ENCODE measurements around the gene C6orf120. TPM values are rescaled to one million over a fixed set of nuclear protein-coding genes. Genes with fewer than 3 reads are reported as not detected.

C6orf120 gene
- total RNA-seq, 1 experiment from 2014 or later, result 18.6 TPM

DNA sequence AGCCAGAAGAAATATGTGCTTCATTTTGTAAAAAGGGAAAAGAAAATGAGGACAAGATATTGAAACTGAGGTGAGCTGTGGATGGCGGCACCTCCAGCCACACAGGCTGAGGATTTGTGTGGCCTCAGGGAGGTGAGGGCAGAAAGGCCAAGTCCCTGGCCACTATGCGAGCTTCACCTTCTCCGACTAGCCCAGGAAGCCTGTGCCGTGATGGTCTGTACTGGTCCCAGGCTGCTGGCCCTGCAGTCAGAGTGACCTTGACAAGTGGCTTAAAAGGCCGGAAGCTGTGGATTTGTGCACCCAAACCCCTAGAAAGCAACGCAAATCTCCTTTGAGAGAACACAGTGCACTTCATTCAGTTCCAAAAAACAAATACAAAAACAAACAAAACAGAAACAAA is 48.2 kb upstream of the C6orf120 start:
- Histone ChIP-seq H3K4me1 (ENCODE audit: insufficient read depth, low read length) (peaks cover 6% of the 10 kb centered on the region; the same call in 1 of the 2 replicates), H3K27ac (ENCODE audit: low read length) (no peak overlapping the region), H3K9me3 (ENCODE audit: low read length) (no peaks in the 10 kb centered on the region), H3K9me2 (replicated peaks; ENCODE audit: low read length) (no peaks in the 10 kb centered on the region), H3K4me2 (ENCODE audit: low read length) (peak overlapping the region; percentile 86), H3K36me3 (ENCODE audit: low read depth, low read length) (no peaks in the 10 kb centered on the region), H3F3A (ENCODE audit: low read length, unreplicated experiment) (no peaks in the 10 kb centered on the region), H3K27me3 (ENCODE audit: low read length) (no peaks in the 10 kb centered on the region), H3K4me3 (ENCODE audit: low read length) (peak overlapping the region; percentile 79; the same call in 1 of the 2 replicates), H2AFZ (ENCODE audit: low read length) (no peak overlapping the region), H4K20me1 (ENCODE audit: low read length) (no peaks in the 10 kb centered on the region), H3K9ac (ENCODE audit: low read length) (no peak overlapping the region; the same call in 1 of the 2 replicates), H3K79me2 (ENCODE audit: low read length) (no peaks in the 10 kb centered on the region)
- ChIA-PET CTCF (interaction anchor here (1.0 kb wide), 1 partner anchor 142 kb away, joined by 4 read pairs; no protein-coding TSS in a partner anchor), POLR2A (ENCODE audit: unreplicated experiment) (interaction anchor here (0.7 kb wide), 1 partner anchor 34 kb away, joined by 3 read pairs; no protein-coding TSS in a partner anchor)
- TF ChIP-seq EZH2 (IDR thresholded peaks at IDR 0.05; ENCODE audit: low read length, unreplicated experiment), result no peak
- TF ChIP-seq, protein P1, sequence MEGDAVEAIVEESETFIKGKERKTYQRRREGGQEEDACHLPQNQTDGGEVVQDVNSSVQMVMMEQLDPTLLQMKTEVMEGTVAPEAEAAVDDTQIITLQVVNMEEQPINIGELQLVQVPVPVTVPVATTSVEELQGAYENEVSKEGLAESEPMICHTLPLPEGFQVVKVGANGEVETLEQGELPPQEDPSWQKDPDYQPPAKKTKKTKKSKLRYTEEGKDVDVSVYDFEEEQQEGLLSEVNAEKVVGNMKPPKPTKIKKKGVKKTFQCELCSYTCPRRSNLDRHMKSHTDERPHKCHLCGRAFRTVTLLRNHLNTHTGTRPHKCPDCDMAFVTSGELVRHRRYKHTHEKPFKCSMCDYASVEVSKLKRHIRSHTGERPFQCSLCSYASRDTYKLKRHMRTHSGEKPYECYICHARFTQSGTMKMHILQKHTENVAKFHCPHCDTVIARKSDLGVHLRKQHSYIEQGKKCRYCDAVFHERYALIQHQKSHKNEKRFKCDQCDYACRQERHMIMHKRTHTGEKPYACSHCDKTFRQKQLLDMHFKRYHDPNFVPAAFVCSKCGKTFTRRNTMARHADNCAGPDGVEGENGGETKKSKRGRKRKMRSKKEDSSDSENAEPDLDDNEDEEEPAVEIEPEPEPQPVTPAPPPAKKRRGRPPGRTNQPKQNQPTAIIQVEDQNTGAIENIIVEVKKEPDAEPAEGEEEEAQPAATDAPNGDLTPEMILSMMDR (conservative IDR thresholded peaks at IDR 0.05; ENCODE audit: low read depth, low read length), result no peak
- TF ChIP-seq EZH2phosphoT487 (IDR thresholded peaks at IDR 0.05; ENCODE audit: borderline replicate concordance, low read length), result no peak
- DNase-seq (no peak), ATAC-seq (no peak)
- intact Hi-C loops (cut with micrococcal nuclease), result loop anchor here (1.0 kb wide), 3 partner anchors 35 to 141 kb away; no protein-coding TSS in a partner anchor
- TSS peak; percentile 61 for BruUV-seq (replicated peaks)

DNA sequence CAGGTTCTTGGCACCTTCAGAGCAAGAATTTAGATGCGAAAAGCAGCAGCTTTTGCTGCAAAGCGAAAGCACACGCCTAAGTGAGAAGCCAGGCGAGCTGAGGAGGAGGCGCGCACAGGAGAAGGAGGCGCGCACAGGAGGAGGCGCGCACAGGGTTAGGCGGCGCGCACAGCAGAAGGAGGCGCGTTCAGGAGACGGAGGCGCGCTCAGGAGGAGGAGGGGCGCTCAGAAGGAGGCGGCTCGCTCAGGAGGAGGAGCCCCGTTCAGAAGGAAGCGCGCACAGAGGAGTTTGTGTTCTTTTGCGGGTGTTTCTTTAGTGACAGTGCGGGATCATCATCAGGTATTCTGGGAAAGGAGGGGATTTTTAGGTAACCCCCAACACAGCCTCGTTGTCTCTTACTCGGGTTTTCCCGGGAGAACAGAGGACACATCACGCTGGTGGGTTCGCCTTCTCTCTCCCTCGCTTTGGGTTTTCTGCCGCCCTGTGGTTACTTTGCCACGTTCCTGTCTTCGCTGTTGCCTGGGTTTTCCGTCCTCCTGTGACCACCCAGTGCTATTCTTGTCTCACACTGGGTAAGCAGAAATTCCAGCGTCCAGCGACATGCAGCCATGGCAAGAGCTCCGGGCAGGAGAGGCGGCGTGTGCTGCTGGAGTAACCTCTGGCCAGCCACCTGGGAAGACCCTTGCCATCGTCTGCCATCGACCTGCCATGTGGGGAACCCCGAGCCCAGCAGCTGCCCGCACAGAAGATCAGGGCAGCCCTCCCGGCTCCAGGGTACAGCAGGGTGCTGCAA is 47.1 kb upstream of the C6orf120 start:
- H3K9ac ChIP-seq (ENCODE audit: low read length), result peak overlapping the region; percentile 62
- CTCF ChIA-PET, result interaction anchor here (0.6 to 1.0 kb wide), 4 partner anchors 34 to 584 kb away, joined by 3 to 5 read pairs (median 4); no protein-coding TSS in a partner anchor
- no peak for TF ChIP-seq EZH2 (IDR thresholded peaks at IDR 0.05; ENCODE audit: low read length, unreplicated experiment)
- TF ChIP-seq, protein P1 (conservative IDR thresholded peaks at IDR 0.05; ENCODE audit: low read depth, low read length), result peak; percentile 64
- H3K36me3 ChIP-seq (ENCODE audit: low read depth, low read length), result no peaks in the 10 kb centered on the region
- H3K79me2 ChIP-seq (ENCODE audit: low read length), result no peaks in the 10 kb centered on the region
- ATAC-seq (peak; percentile 89), DNase-seq (peak; percentile 74)
- peak overlapping the region; percentile 86 for H3K4me2 ChIP-seq (ENCODE audit: low read length)
- no peaks in the 10 kb centered on the region for H3F3A ChIP-seq (ENCODE audit: low read length, unreplicated experiment)
- intact Hi-C loops (cut with micrococcal nuclease), result loop anchor here (1.0 to 5.0 kb wide), 4 partner anchors 36 to 757 kb away; no protein-coding TSS in a partner anchor
- H4K20me1 ChIP-seq (ENCODE audit: low read length), result no peaks in the 10 kb centered on the region
- H3K9me3 ChIP-seq (ENCODE audit: low read length), result no peaks in the 10 kb centered on the region
- no peaks in the 10 kb centered on the region for H3K9me2 ChIP-seq (replicated peaks; ENCODE audit: low read length)
- peak overlapping the region; percentile 79 for H3K4me3 ChIP-seq (ENCODE audit: low read length)
- POLR2A ChIA-PET (ENCODE audit: unreplicated experiment), result interaction anchor here (0.5 kb wide), 1 partner anchor 51 kb away, joined by 3 read pairs; no protein-coding TSS in a partner anchor
- TSS peak; percentile 92 for BruUV-seq (replicated peaks)
- no peak overlapping the region for H3K27ac ChIP-seq (ENCODE audit: low read length)
- H2AFZ ChIP-seq (ENCODE audit: low read length), result peak overlapping the region; percentile 83
- peaks cover 6% of the 10 kb centered on the region; the same call in 1 of the 2 replicates for H3K4me1 ChIP-seq (ENCODE audit: insufficient read depth, low read length)
- no peaks in the 10 kb centered on the region for H3K27me3 ChIP-seq (ENCODE audit: low read length)

Data from PC-3 (cell line).